ENCODE results near the gene DSTYK. TPM values are rescaled to one million over a fixed set of nuclear protein-coding genes. Genes with fewer than 3 reads are reported as not detected.

DSTYK gene
- total and polyA plus RNA-seq, 2 donors (not counting 3 experiments of a cell fraction or from before 2014, with no cell fraction given) = 3.6 to 8.7 TPM

- Histone ChIP-seq H4K20me1 (replicated peaks; ENCODE audit: control insufficient read depth, extremely low read depth, insufficient read depth, low read length) (no peaks in the 10 kb centered on the region), H3K36me3 (ENCODE audit: control insufficient read depth in 2 of 2, extremely low read depth in 1 of 2, insufficient read depth in 2 of 2, low read length in 2 of 2) (no peaks in the 10 kb centered on the region), H3K27me3 (ENCODE audit: control insufficient read depth in 2 of 2, insufficient read depth in 2 of 2, low read length in 2 of 2) (peaks cover 15 to 48% of the 10 kb centered on the region in 2 experiments), H3K9me3 (replicated peaks; ENCODE audit: control insufficient read depth, insufficient read depth, low read length) (no peaks in the 10 kb centered on the region), H3K9me1 (replicated peaks; ENCODE audit: control insufficient read depth, extremely low read depth, insufficient read depth, low read length) (no peaks in the 10 kb centered on the region), H3K4me2 (ENCODE audit: insufficient read depth, low read length) (no peak overlapping the region), H2AFZ (ENCODE audit: low read depth, low read length) (no peak overlapping the region), H3K79me2 (ENCODE audit: control insufficient read depth, insufficient read depth, low read length) (no peaks in the 10 kb centered on the region), H3K27ac (ENCODE audit: insufficient read depth, low read depth, low read length) (no peak overlapping the region), H3K4me1 (ENCODE audit: control insufficient read depth, extremely low read depth, insufficient read depth, low read length) (peaks cover 17% of the 10 kb centered on the region), H3K4me3 (replicated peaks in 1 of 3; ENCODE audit: insufficient read depth in 1 of 3, low read depth in 1 of 3, low read length in 3 of 3) (no peak overlapping the region), H3K9ac (replicated peaks; ENCODE audit: extremely low read depth, insufficient read depth, low read length) (no peak overlapping the region)
- peak; percentile 28 for DNase-seq (ENCODE audit: low read depth, low spot score)
- FAIRE-seq = no peak
- ChIA-PET CTCF (interaction anchor here (1.1 to 1.2 kb wide), 2 partner anchors 49 to 163 kb away, joined by 3 to 4 read pairs; no protein-coding TSS in a partner anchor), POLR2A (interaction anchor here (0.5 kb wide), 1 partner anchor 1920 kb away, joined by 3 read pairs; no protein-coding TSS in a partner anchor)
- dilution Hi-C loops (cut with MboI; ENCODE audit: extremely low pct_ligation_motif_present, low sequenced_read_pairs) = no loop called here
- TF ChIP-seq JUN (IDR thresholded peaks at IDR 0.05; ENCODE audit: borderline replicate concordance, insufficient read depth, insufficient read length, low read depth) = no peak
- no peak for TF ChIP-seq FOS (IDR thresholded peaks at IDR 0.05; ENCODE audit: borderline replicate concordance, insufficient read depth, low read length)
- no peak for TF ChIP-seq CTCF (IDR thresholded peaks at IDR 0.05; ENCODE audit: extremely low read depth in 1 of 2, insufficient read depth in 1 of 2, low read depth in 1 of 2, low read length in 2 of 2)
- TF ChIP-seq MAX (IDR thresholded peaks at IDR 0.05; ENCODE audit: insufficient read depth, insufficient read length) = no peak
- TF ChIP-seq MYC (IDR thresholded peaks at IDR 0.05; ENCODE audit: low read depth, low read length) = no peak
- TF ChIP-seq POLR2AphosphoS5 (IDR thresholded peaks at IDR 0.05; ENCODE audit: insufficient read depth, low read depth, low read length) = no peak
- TF ChIP-seq GATA2 (IDR thresholded peaks at IDR 0.05; ENCODE audit: insufficient read depth, insufficient read length, low read depth, low read length) = no peak
- no TSS peak for BruUV-seq (replicated peaks)
- intact Hi-C loops (cut with micrococcal nuclease) = no loop called here
Measured at GRCh38 chr1:205224736-205225135, 13.2 kb upstream of the DSTYK start.
